H1 (cell line): ENCODE data around the gene FLRT1. TPM values are rescaled to one million over a fixed set of nuclear protein-coding genes. Genes with fewer than 3 reads are reported as not detected.

Source experiments
- CTCF ChIA-PET: fragments of 300-600 bp; sonication (Branson Sonifier 250); formaldehyde crosslinking; loops from one replicate; lab custom pipeline; 2021; ENCODE audit not compliant: partially characterized antibody; lab: Charles Lee
- POLR2A ChIA-PET: fragments of 300-600 bp; sonication (Branson Sonifier 250); formaldehyde crosslinking; loops from one replicate; lab custom pipeline; 2021; ENCODE audit warnings: inconsistent platforms; ENCODE audit not compliant: partially characterized antibody; lab: Charles Lee
- DNase-seq, 2 experiments: peaks; one replicate each; pipeline versions ENCODE4 v3.0.0 to v3.0.0-alpha.2; 2010 to 2022; ENCODE audit warnings: low spot score in 2 of 2, low read depth in 1 of 2, mixed read lengths in 1 of 2
- FAIRE-seq: peaks from 2 replicates; lab custom pipeline; 2011; peaks lifted over from hg19 to GRCh38; lab: Jason Lieb, UNC
- H2AFZ ChIP-seq: 2 replicates; pipeline ENCODE4 v1.8.1; 2012; ENCODE audit warnings: low read length, inconsistent platforms
- H2AK5ac ChIP-seq: 2 replicates; pipeline ENCODE4 v1.6.1; 2013; ENCODE audit warnings: low read depth, low read length
- H2BK120ac ChIP-seq: replicated peaks from 2 replicates; pipeline ENCODE3; 2013; ENCODE audit warnings: low read depth, low read length, inconsistent platforms
- H2BK12ac ChIP-seq: 2 replicates; pipeline ENCODE4 v1.6.1; 2013; ENCODE audit warnings: low read depth, low read length
- H2BK15ac ChIP-seq: 2 replicates; pipeline ENCODE4 v1.6.1; 2013; ENCODE audit warnings: low read length
- H2BK20ac ChIP-seq: 2 replicates; pipeline ENCODE4 v1.6.1; 2013; ENCODE audit warnings: low read length
- H2BK5ac ChIP-seq: 2 replicates; pipeline ENCODE4 v1.6.1; 2013; ENCODE audit warnings: low read depth, low read length
- H3K14ac ChIP-seq: 2 replicates; pipeline ENCODE4 v1.6.1; 2013; ENCODE audit warnings: inconsistent platforms; ENCODE audit not compliant: insufficient read length
- H3K18ac ChIP-seq: 2 replicates; pipeline ENCODE4 v1.6.1; 2013; ENCODE audit warnings: low read length; ENCODE audit errors: extremely low read depth
- H3K23ac ChIP-seq: 2 replicates; pipeline ENCODE4 v1.6.1; 2013; ENCODE audit warnings: inconsistent platforms; ENCODE audit not compliant: insufficient read length
- H3K23me2 ChIP-seq: 2 replicates; pipeline ENCODE4 v1.6.1; 2013; ENCODE audit warnings: low read depth, low read length
- H3K27ac ChIP-seq: 2 replicates; pipeline ENCODE4 v1.6.1; 2011; ENCODE audit warnings: low read depth, low read length, inconsistent platforms
- H3K27me3 ChIP-seq, 4 experiments: replicated peaks in 1 of 4; 1 replicate in 1 of 4; 2 replicates in 3 of 4; pipeline versions ENCODE4 v1.6.1 to v1.8.1; 2011 to 2013; ENCODE audit warnings: low read length in 3 of 4, mild to moderate bottlenecking in 3 of 4, inconsistent platforms in 2 of 4, mixed read lengths in 2 of 4, moderate library complexity in 1 of 4; ENCODE audit not compliant: control insufficient read depth in 3 of 4, insufficient read depth in 3 of 4; ENCODE audit errors: extremely low read depth in 1 of 4
- H3K36me3 ChIP-seq, 4 experiments: 2 replicates each; pipeline versions ENCODE4 v1.6.1 to v1.8.1; 2011 to 2013; ENCODE audit warnings: mild to moderate bottlenecking in 4 of 4, low read length in 3 of 4, moderate library complexity in 2 of 4, control low read depth in 1 of 4, inconsistent platforms in 1 of 4; ENCODE audit not compliant: insufficient read depth in 4 of 4, control insufficient read depth in 2 of 4
- H3K4ac ChIP-seq: replicated peaks from 2 replicates; pipeline ENCODE3; 2013; ENCODE audit warnings: low read length, low read depth, mixed read lengths, inconsistent platforms; ENCODE audit not compliant: insufficient read length
- H3K4me1 ChIP-seq, 4 experiments: replicated peaks in 1 of 4; 1 replicate in 1 of 4; 2 replicates in 3 of 4; pipeline versions ENCODE4 v1.6.1 to v1.8.1; 2011 to 2013; ENCODE audit warnings: low read length in 3 of 4, inconsistent platforms in 2 of 4, mixed read lengths in 1 of 4; ENCODE audit not compliant: insufficient read depth in 4 of 4, control insufficient read depth in 3 of 4
- H3K4me2 ChIP-seq, 2 experiments: 2 replicates each; pipeline versions ENCODE4 v1.6.1 to v1.8.1; 2011 to 2013; ENCODE audit warnings: low read depth in 2 of 2, low read length in 2 of 2, control low read depth in 1 of 2, inconsistent platforms in 1 of 2, mild to moderate bottlenecking in 1 of 2; ENCODE audit not compliant: insufficient read depth in 1 of 2
- H3K4me3 ChIP-seq, 4 experiments: fragments of 200-600, 300-600 bp in 1 of 4; sonication (generic), shearing (Covaris generic), sonication (Bioruptor Twin) in 1 of 4; 2 replicates each; pipeline versions ENCODE4 v1.5.1 to v1.8.1; 2011 to 2016; ENCODE audit warnings: low read length in 4 of 4, low read depth in 3 of 4, control low read depth in 2 of 4, inconsistent platforms in 2 of 4, mild to moderate bottlenecking in 2 of 4, mixed read lengths in 1 of 4, moderate library complexity in 1 of 4; ENCODE audit not compliant: insufficient read depth in 2 of 4; ENCODE audit errors: extremely low read depth in 1 of 4
- H3K56ac ChIP-seq: replicated peaks from 2 replicates; pipeline ENCODE3; 2013; ENCODE audit warnings: low read depth, mild to moderate bottlenecking, mixed read lengths, low read length, inconsistent platforms; ENCODE audit not compliant: insufficient read length
- H3K79me1 ChIP-seq: 2 replicates; pipeline ENCODE4 v1.6.1; 2013; ENCODE audit warnings: low read depth, low read length, control low read depth
- H3K79me2 ChIP-seq, 2 experiments: 2 replicates each; pipeline versions ENCODE4 v1.6.1 to v1.8.1; 2012 to 2013; ENCODE audit warnings: low read length in 2 of 2, mild to moderate bottlenecking in 2 of 2, inconsistent platforms in 1 of 2; ENCODE audit not compliant: insufficient read depth in 2 of 2, control insufficient read depth in 1 of 2
- H3K9ac ChIP-seq, 4 experiments: replicated peaks in 1 of 4; 1 replicate in 1 of 4; 2 replicates in 3 of 4; pipeline versions ENCODE4 v1.6.1 to v1.8.1; 2011 to 2013; ENCODE audit warnings: low read depth in 3 of 4, low read length in 3 of 4, control low read depth in 2 of 4, mild to moderate bottlenecking in 2 of 4, moderate library complexity in 2 of 4, inconsistent platforms in 1 of 4; ENCODE audit errors: extremely low read depth in 1 of 4
- H3K9me3 ChIP-seq, 2 experiments: 2 replicates each; pipeline versions ENCODE4 v1.6.1 to v1.8.1; 2012 to 2013; ENCODE audit warnings: mild to moderate bottlenecking in 2 of 2, moderate library complexity in 2 of 2, control low read depth in 1 of 2, inconsistent platforms in 1 of 2, low read depth in 1 of 2, low read length in 1 of 2, mixed read lengths in 1 of 2; ENCODE audit not compliant: insufficient read depth in 2 of 2
- H4K20me1 ChIP-seq, 2 experiments: replicated peaks in 1 of 2; 2 replicates each; pipeline versions ENCODE3 to v1.8.1; 2011 to 2013; ENCODE audit warnings: inconsistent platforms in 2 of 2, low read length in 2 of 2, mild to moderate bottlenecking in 1 of 2; ENCODE audit not compliant: insufficient read depth in 2 of 2, control insufficient read depth in 1 of 2
- H4K5ac ChIP-seq: 2 replicates; pipeline ENCODE4 v1.6.1; 2013; ENCODE audit warnings: low read length, low read depth, mixed read lengths, inconsistent platforms; ENCODE audit not compliant: insufficient read length
- H4K8ac ChIP-seq: 2 replicates; pipeline ENCODE4 v1.8.0; 2013; ENCODE audit warnings: mild to moderate bottlenecking, moderate library complexity, low read length, inconsistent platforms; ENCODE audit not compliant: insufficient read depth; ENCODE audit errors: extremely low read depth
- H4K91ac ChIP-seq: replicated peaks from 2 replicates; pipeline ENCODE3; 2013; ENCODE audit warnings: low read length, mixed read lengths, inconsistent platforms; ENCODE audit not compliant: insufficient read length
- BCL11A ChIP-seq, 2 experiments: IDR thresholded peaks; one replicate each; pipeline ENCODE4 v1.6.1; 2011; ENCODE audit warnings: low read depth in 2 of 2, low read length in 2 of 2, mild to moderate bottlenecking in 2 of 2
- BRCA1 ChIP-seq: IDR thresholded peaks from 2 replicates; pipeline ENCODE4 v1.6.1; 2012; ENCODE audit warnings: low read depth, low read length, improper control_type of control experiment
- CBX8 ChIP-seq: fragments of 300-800, 300-1000 bp; sonication (generic); IDR thresholded peaks from 2 replicates; pipeline ENCODE4 v1.7.1; 2016; ENCODE audit warnings: low read depth, low read length, borderline replicate concordance
- EZH2 ChIP-seq: fragments of 200-600 bp; sonication (generic); IDR thresholded peaks from 2 replicates; pipeline ENCODE4 v1.7.1; 2012; ENCODE audit warnings: low read depth, mild to moderate bottlenecking, moderate library complexity, low read length, inconsistent platforms; ENCODE audit not compliant: severe bottlenecking
- GABPA ChIP-seq: IDR thresholded peaks from 2 replicates; pipeline ENCODE4 v1.6.1; 2011; ENCODE audit warnings: mild to moderate bottlenecking, low read length, moderate library complexity, borderline replicate concordance; ENCODE audit not compliant: insufficient read depth
- JUND ChIP-seq: IDR thresholded peaks from 2 replicates; pipeline ENCODE4 v1.6.1; 2011; ENCODE audit warnings: mild to moderate bottlenecking, improper control_type of control experiment, low read length
- MAX ChIP-seq: IDR thresholded peaks from 2 replicates; pipeline ENCODE4 v1.6.1; 2012; ENCODE audit warnings: inconsistent platforms
- POU5F1 ChIP-seq: IDR thresholded peaks from 2 replicates; pipeline ENCODE4 v1.6.1; 2011; ENCODE audit warnings: low read depth, mild to moderate bottlenecking, low read length, moderate library complexity
- RAD21 ChIP-seq, 2 experiments: IDR thresholded peaks in 1 of 2; conservative IDR thresholded peaks in 1 of 2; 2 replicates each; pipeline ENCODE4 v1.6.1; 2011; ENCODE audit warnings: low read depth in 2 of 2, low read length in 2 of 2, improper control_type of control experiment in 1 of 2, inconsistent platforms in 1 of 2, mild to moderate bottlenecking in 1 of 2, moderate library complexity in 1 of 2
- RXRA ChIP-seq: IDR thresholded peaks from 2 replicates; pipeline ENCODE4 v1.6.1; 2011; ENCODE audit warnings: low read depth, mild to moderate bottlenecking, low read length, moderate library complexity; ENCODE audit not compliant: insufficient read depth
- TEAD4 ChIP-seq: IDR thresholded peaks from 2 replicates; pipeline ENCODE4 v1.6.1; 2012; ENCODE audit warnings: low read depth, low read length, inconsistent platforms, mixed read lengths
- USF2 ChIP-seq: IDR thresholded peaks from 2 replicates; pipeline ENCODE4 v1.6.1; 2011; ENCODE audit warnings: low read length, improper control_type of control experiment
- WGBS, 2 experiments: shearing (Covaris generic) in 1 of 2; methylation state at CpG; one replicate each; pipeline versions ENCODE4 v1.1.6 to v1.1.7; 2013 to 2015; ENCODE audit warnings: low lambda C conversion rate in 2 of 2, mixed read lengths in 2 of 2, inconsistent platforms in 1 of 2, low coverage in 1 of 2, missing lambda C conversion rate in 1 of 2; ENCODE audit not compliant: insufficient replicate concordance in 2 of 2, insufficient coverage in 1 of 2, insufficient read length in 1 of 2; ENCODE audit errors: extremely low coverage in 1 of 2, missing lambda C conversion rate in 1 of 2; 5-methylcytosine and 5-hydroxymethylcytosine counted together
- polyA plus RNA-seq, 7 experiments: library from polyadenylated mRNA; depleted of rRNA in 3 of 7; stranded (reverse) in 5 of 7; unstranded in 2 of 7; fragments of >200 nt in 5 of 7; fragments of 200-250 nt in 2 of 7; gene quantifications; 1 replicate in 5 of 7; 2 replicates in 1 of 7; 4 replicates in 1 of 7; pipeline versions ENCODE4 v1.2.1 to v1.2.3, GENCODE V29; 2011 to 2013; ENCODE audit warnings: missing spikeins in 2 of 7, mixed read lengths in 2 of 7
- total RNA-seq: library from RNA; stranded (reverse); fragmentation: NEBNext Ultra II Directional; extraction: Animal tissue kit (Norgen Biotek cat#: 25700); gene quantifications from 2 replicates; pipeline ENCODE4 v1.2.1, GENCODE V29; 2021

Gene FLRT1
- total and polyA plus RNA-seq, 2 of the 8 experiments (the other 6 are each of a cell fraction or from before 2014, with no cell fraction given): 0.14 to 0.28 TPM

GRCh38 chr11:64057890-64058289, 22.2 kb downstream of the FLRT1 start:
- H2AFZ ChIP-seq: no peak overlapping the region
- no peak for TF ChIP-seq USF2
- TF ChIP-seq BCL11A (IDR thresholded peaks at IDR 0.05; ENCODE audit: low read depth in 2 of 2, low read length in 2 of 2): no peak
- TF ChIP-seq RXRA: no peak
- TF ChIP-seq EZH2: no peak
- TF ChIP-seq RAD21 (IDR thresholded peaks at IDR 0.05 in 1 of 2, conservative IDR thresholded peaks at IDR 0.05 in 1 of 2; ENCODE audit: low read depth in 2 of 2, low read length in 2 of 2): no peak
- no peak for TF ChIP-seq BRCA1
- TF ChIP-seq MAX: no peak
- TF ChIP-seq CBX8: no peak
- no peak for TF ChIP-seq GABPA
- TF ChIP-seq TEAD4: no peak
- TF ChIP-seq JUND: no peak
- TF ChIP-seq POU5F1: no peak

More at GRCh38 chr11:64057890-64058289, 22.2 kb downstream of the FLRT1 start:
- Histone ChIP-seq H4K8ac (no peak overlapping the region), H3K18ac (no peak overlapping the region), H3K4me1 (peaks cover 6 to 29% (median 22%) of the 10 kb centered on the region in 4 experiments), H3K79me1 (0 out of 2 replicates have a peak, but pooled peaks cover 2% of the 10 kb centered on the region), H4K91ac (no peak overlapping the region), H2AK5ac (no peak overlapping the region), H3K23ac (no peak overlapping the region), H2BK12ac (no peak overlapping the region), H3K79me2 (no peaks in the 10 kb centered on the region), H3K9ac (no peak overlapping the region), H2BK120ac (no peak overlapping the region), H3K4me2 (no peak overlapping the region), H3K36me3 (no peaks in the 10 kb centered on the region), H3K14ac (no peak overlapping the region), H2BK15ac (no peak overlapping the region), H3K56ac (no peak overlapping the region), H4K5ac (no peak overlapping the region), H4K20me1 (peaks cover 3 to 20% of the 10 kb centered on the region in 2 experiments), H3K9me3 (no peaks in the 10 kb centered on the region), H2BK20ac (no peak overlapping the region), H3K4me3 (no peak overlapping the region), H2BK5ac (no peak overlapping the region), H3K4ac (no peak overlapping the region), H3K27me3 (peaks cover 16 to 83% (median 66%) of the 10 kb centered on the region in 4 experiments), H3K23me2 (peaks cover 4% of the 10 kb centered on the region), H3K27ac (no peak overlapping the region)
- CTCF ChIA-PET: interaction anchor here (0.6 to 1.7 kb wide), 2 partner anchors 11 to 14 kb away, joined by 3 to 5 read pairs; no protein-coding TSS in a partner anchor
- no peak for DNase-seq
- no peak for FAIRE-seq
- POLR2A ChIA-PET: interaction anchor here (1.1 to 1.8 kb wide), 2 partner anchors 17 to 21 kb away, joined by 3 to 4 read pairs; no protein-coding TSS in a partner anchor
- 88% methylated on average over 10 of the region's 10 CpGs; no CpG with 5 or more reads in 1 of the 2 experiments for WGBS, 2 experiments
